H1 (cell line): ENCODE results near the gene CD4. TPM values are rescaled to one million over a fixed set of nuclear protein-coding genes. Genes with fewer than 3 reads are reported as not detected.

ENCODE experiments used
- CTCF ChIA-PET: fragments of 300-600 bp; sonication (Branson Sonifier 250); formaldehyde crosslinking; loops from one replicate; lab custom pipeline; 2021; ENCODE audit not compliant: partially characterized antibody; lab: Charles Lee
- POLR2A ChIA-PET: fragments of 300-600 bp; sonication (Branson Sonifier 250); formaldehyde crosslinking; loops from one replicate; lab custom pipeline; 2021; ENCODE audit warnings: inconsistent platforms; ENCODE audit not compliant: partially characterized antibody; lab: Charles Lee
- DNase-seq, 2 experiments: peaks; one replicate each; pipeline versions ENCODE4 v3.0.0 to v3.0.0-alpha.2; 2010 to 2022; ENCODE audit warnings: low spot score in 2 of 2, low read depth in 1 of 2, mixed read lengths in 1 of 2
- FAIRE-seq: peaks from 2 replicates; lab custom pipeline; 2011; peaks lifted over from hg19 to GRCh38; lab: Jason Lieb, UNC
- H2AFZ ChIP-seq: 2 replicates; pipeline ENCODE4 v1.8.1; 2012; ENCODE audit warnings: low read length, inconsistent platforms
- H2AK5ac ChIP-seq: 2 replicates; pipeline ENCODE4 v1.6.1; 2013; ENCODE audit warnings: low read depth, low read length
- H2BK120ac ChIP-seq: replicated peaks from 2 replicates; pipeline ENCODE3; 2013; ENCODE audit warnings: low read depth, low read length, inconsistent platforms
- H2BK12ac ChIP-seq: 2 replicates; pipeline ENCODE4 v1.6.1; 2013; ENCODE audit warnings: low read depth, low read length
- H2BK15ac ChIP-seq: 2 replicates; pipeline ENCODE4 v1.6.1; 2013; ENCODE audit warnings: low read length
- H2BK20ac ChIP-seq: 2 replicates; pipeline ENCODE4 v1.6.1; 2013; ENCODE audit warnings: low read length
- H2BK5ac ChIP-seq: 2 replicates; pipeline ENCODE4 v1.6.1; 2013; ENCODE audit warnings: low read depth, low read length
- H3K14ac ChIP-seq: 2 replicates; pipeline ENCODE4 v1.6.1; 2013; ENCODE audit warnings: inconsistent platforms; ENCODE audit not compliant: insufficient read length
- H3K18ac ChIP-seq: 2 replicates; pipeline ENCODE4 v1.6.1; 2013; ENCODE audit warnings: low read length; ENCODE audit errors: extremely low read depth
- H3K23ac ChIP-seq: 2 replicates; pipeline ENCODE4 v1.6.1; 2013; ENCODE audit warnings: inconsistent platforms; ENCODE audit not compliant: insufficient read length
- H3K23me2 ChIP-seq: 2 replicates; pipeline ENCODE4 v1.6.1; 2013; ENCODE audit warnings: low read depth, low read length
- H3K27ac ChIP-seq: 2 replicates; pipeline ENCODE4 v1.6.1; 2011; ENCODE audit warnings: low read depth, low read length, inconsistent platforms
- H3K27me3 ChIP-seq, 4 experiments: replicated peaks in 1 of 4; 1 replicate in 1 of 4; 2 replicates in 3 of 4; pipeline versions ENCODE4 v1.6.1 to v1.8.1; 2011 to 2013; ENCODE audit warnings: low read length in 3 of 4, mild to moderate bottlenecking in 3 of 4, inconsistent platforms in 2 of 4, mixed read lengths in 2 of 4, moderate library complexity in 1 of 4; ENCODE audit not compliant: control insufficient read depth in 3 of 4, insufficient read depth in 3 of 4; ENCODE audit errors: extremely low read depth in 1 of 4
- H3K36me3 ChIP-seq, 4 experiments: 2 replicates each; pipeline versions ENCODE4 v1.6.1 to v1.8.1; 2011 to 2013; ENCODE audit warnings: mild to moderate bottlenecking in 4 of 4, low read length in 3 of 4, moderate library complexity in 2 of 4, control low read depth in 1 of 4, inconsistent platforms in 1 of 4; ENCODE audit not compliant: insufficient read depth in 4 of 4, control insufficient read depth in 2 of 4
- H3K4ac ChIP-seq: replicated peaks from 2 replicates; pipeline ENCODE3; 2013; ENCODE audit warnings: low read length, low read depth, mixed read lengths, inconsistent platforms; ENCODE audit not compliant: insufficient read length
- H3K4me1 ChIP-seq, 4 experiments: replicated peaks in 1 of 4; 1 replicate in 1 of 4; 2 replicates in 3 of 4; pipeline versions ENCODE4 v1.6.1 to v1.8.1; 2011 to 2013; ENCODE audit warnings: low read length in 3 of 4, inconsistent platforms in 2 of 4, mixed read lengths in 1 of 4; ENCODE audit not compliant: insufficient read depth in 4 of 4, control insufficient read depth in 3 of 4
- H3K4me2 ChIP-seq, 2 experiments: 2 replicates each; pipeline versions ENCODE4 v1.6.1 to v1.8.1; 2011 to 2013; ENCODE audit warnings: low read depth in 2 of 2, low read length in 2 of 2, control low read depth in 1 of 2, inconsistent platforms in 1 of 2, mild to moderate bottlenecking in 1 of 2; ENCODE audit not compliant: insufficient read depth in 1 of 2
- H3K4me3 ChIP-seq, 4 experiments: fragments of 200-600, 300-600 bp in 1 of 4; sonication (generic), shearing (Covaris generic), sonication (Bioruptor Twin) in 1 of 4; 2 replicates each; pipeline versions ENCODE4 v1.5.1 to v1.8.1; 2011 to 2016; ENCODE audit warnings: low read length in 4 of 4, low read depth in 3 of 4, control low read depth in 2 of 4, inconsistent platforms in 2 of 4, mild to moderate bottlenecking in 2 of 4, mixed read lengths in 1 of 4, moderate library complexity in 1 of 4; ENCODE audit not compliant: insufficient read depth in 2 of 4; ENCODE audit errors: extremely low read depth in 1 of 4
- H3K56ac ChIP-seq: replicated peaks from 2 replicates; pipeline ENCODE3; 2013; ENCODE audit warnings: low read depth, mild to moderate bottlenecking, mixed read lengths, low read length, inconsistent platforms; ENCODE audit not compliant: insufficient read length
- H3K79me1 ChIP-seq: 2 replicates; pipeline ENCODE4 v1.6.1; 2013; ENCODE audit warnings: low read depth, low read length, control low read depth
- H3K79me2 ChIP-seq, 2 experiments: 2 replicates each; pipeline versions ENCODE4 v1.6.1 to v1.8.1; 2012 to 2013; ENCODE audit warnings: low read length in 2 of 2, mild to moderate bottlenecking in 2 of 2, inconsistent platforms in 1 of 2; ENCODE audit not compliant: insufficient read depth in 2 of 2, control insufficient read depth in 1 of 2
- H3K9ac ChIP-seq, 4 experiments: replicated peaks in 1 of 4; 1 replicate in 1 of 4; 2 replicates in 3 of 4; pipeline versions ENCODE4 v1.6.1 to v1.8.1; 2011 to 2013; ENCODE audit warnings: low read depth in 3 of 4, low read length in 3 of 4, control low read depth in 2 of 4, mild to moderate bottlenecking in 2 of 4, moderate library complexity in 2 of 4, inconsistent platforms in 1 of 4; ENCODE audit errors: extremely low read depth in 1 of 4
- H3K9me3 ChIP-seq, 2 experiments: 2 replicates each; pipeline versions ENCODE4 v1.6.1 to v1.8.1; 2012 to 2013; ENCODE audit warnings: mild to moderate bottlenecking in 2 of 2, moderate library complexity in 2 of 2, control low read depth in 1 of 2, inconsistent platforms in 1 of 2, low read depth in 1 of 2, low read length in 1 of 2, mixed read lengths in 1 of 2; ENCODE audit not compliant: insufficient read depth in 2 of 2
- H4K20me1 ChIP-seq, 2 experiments: replicated peaks in 1 of 2; 2 replicates each; pipeline versions ENCODE3 to v1.8.1; 2011 to 2013; ENCODE audit warnings: inconsistent platforms in 2 of 2, low read length in 2 of 2, mild to moderate bottlenecking in 1 of 2; ENCODE audit not compliant: insufficient read depth in 2 of 2, control insufficient read depth in 1 of 2
- H4K5ac ChIP-seq: 2 replicates; pipeline ENCODE4 v1.6.1; 2013; ENCODE audit warnings: low read length, low read depth, mixed read lengths, inconsistent platforms; ENCODE audit not compliant: insufficient read length
- H4K8ac ChIP-seq: 2 replicates; pipeline ENCODE4 v1.8.0; 2013; ENCODE audit warnings: mild to moderate bottlenecking, moderate library complexity, low read length, inconsistent platforms; ENCODE audit not compliant: insufficient read depth; ENCODE audit errors: extremely low read depth
- H4K91ac ChIP-seq: replicated peaks from 2 replicates; pipeline ENCODE3; 2013; ENCODE audit warnings: low read length, mixed read lengths, inconsistent platforms; ENCODE audit not compliant: insufficient read length
- BRCA1 ChIP-seq: IDR thresholded peaks from 2 replicates; pipeline ENCODE4 v1.6.1; 2012; ENCODE audit warnings: low read depth, low read length, improper control_type of control experiment
- EP300 ChIP-seq, 2 experiments: IDR thresholded peaks; 1 replicate in 1 of 2; 2 replicates in 1 of 2; pipeline ENCODE4 v1.6.1; 2011 to 2012; ENCODE audit warnings: low read depth in 2 of 2, low read length in 2 of 2, mild to moderate bottlenecking in 2 of 2, borderline replicate concordance in 1 of 2, inconsistent platforms in 1 of 2, moderate library complexity in 1 of 2
- KDM4A ChIP-seq: IDR thresholded peaks from one replicate; pipeline ENCODE4 v1.7.1; 2012; ENCODE audit warnings: low read depth, mild to moderate bottlenecking, moderate library complexity, low read length, inconsistent platforms; ENCODE audit not compliant: severe bottlenecking
- POLR2AphosphoS5 ChIP-seq: IDR thresholded peaks from 2 replicates; pipeline ENCODE4 v1.6.1; 2011; ENCODE audit warnings: low read depth, low read length
- RFX5 ChIP-seq: IDR thresholded peaks from 2 replicates; pipeline ENCODE4 v1.6.1; 2011; ENCODE audit warnings: low read depth, low read length, improper control_type of control experiment, borderline replicate concordance
- RXRA ChIP-seq: IDR thresholded peaks from 2 replicates; pipeline ENCODE4 v1.6.1; 2011; ENCODE audit warnings: low read depth, mild to moderate bottlenecking, low read length, moderate library complexity; ENCODE audit not compliant: insufficient read depth
- SIX5 ChIP-seq: IDR thresholded peaks from 2 replicates; pipeline ENCODE4 v1.6.1; 2011; ENCODE audit warnings: mild to moderate bottlenecking, low read depth, low read length
- SP2 ChIP-seq: IDR thresholded peaks from 2 replicates; pipeline ENCODE4 v1.6.1; 2012; ENCODE audit warnings: mild to moderate bottlenecking, low read length, inconsistent platforms
- WGBS, 2 experiments: shearing (Covaris generic) in 1 of 2; methylation state at CpG; one replicate each; pipeline versions ENCODE4 v1.1.6 to v1.1.7; 2013 to 2015; ENCODE audit warnings: low lambda C conversion rate in 2 of 2, mixed read lengths in 2 of 2, inconsistent platforms in 1 of 2, low coverage in 1 of 2, missing lambda C conversion rate in 1 of 2; ENCODE audit not compliant: insufficient replicate concordance in 2 of 2, insufficient coverage in 1 of 2, insufficient read length in 1 of 2; ENCODE audit errors: extremely low coverage in 1 of 2, missing lambda C conversion rate in 1 of 2; 5-methylcytosine and 5-hydroxymethylcytosine counted together
- polyA plus RNA-seq, 7 experiments: library from polyadenylated mRNA; depleted of rRNA in 3 of 7; stranded (reverse) in 5 of 7; unstranded in 2 of 7; fragments of >200 nt in 5 of 7; fragments of 200-250 nt in 2 of 7; gene quantifications; 1 replicate in 5 of 7; 2 replicates in 1 of 7; 4 replicates in 1 of 7; pipeline versions ENCODE4 v1.2.1 to v1.2.3, GENCODE V29; 2011 to 2013; ENCODE audit warnings: missing spikeins in 2 of 7, mixed read lengths in 2 of 7
- total RNA-seq: library from RNA; stranded (reverse); fragmentation: NEBNext Ultra II Directional; extraction: Animal tissue kit (Norgen Biotek cat#: 25700); gene quantifications from 2 replicates; pipeline ENCODE4 v1.2.1, GENCODE V29; 2021

The CD4 gene
- total and polyA plus RNA-seq, 2 of the 8 experiments (the other 6 are each of a cell fraction or from before 2014, with no cell fraction given) = 3.4 to 5.1 TPM

GRCh38 chr12:6822426-6823135 is 33.3 kb downstream of the CD4 start:
- 65% methylated on average over 6 of the region's 7 CpGs; no CpG with 5 or more reads in 1 of the 2 experiments for WGBS, 2 experiments
- peak overlapping the region; percentile 89; the same call in 1 of the 2 replicates for H2BK5ac ChIP-seq
- peak overlapping the region; percentile 55; the same call in 1 of the 2 replicates for H2BK20ac ChIP-seq
- no peak overlapping the region for H4K5ac ChIP-seq
- H2AFZ ChIP-seq = no peak overlapping the region
- peak overlapping the region; percentile 75; the same call in 1 of the 2 replicates for H2BK15ac ChIP-seq
- peaks cover 0 to 12% (median 8%) of the 10 kb centered on the region in 4 experiments; a peak in 6 of 7 replicates for H3K27me3 ChIP-seq
- H3K79me2 ChIP-seq = no peaks in the 10 kb centered on the region
- no peak overlapping the region for H3K27ac ChIP-seq
- CTCF ChIA-PET = interaction anchor here (0.8 to 23.7 kb wide), 10 partner anchors 10 to 87 kb away, joined by 3 to 532 read pairs (median 14); partner anchors contain the start of genes CD4, GNB3, LAG3 and MLF2
- H4K91ac ChIP-seq = no peak overlapping the region
- H3K79me1 ChIP-seq = no peaks in the 10 kb centered on the region; the same call in 1 of the 2 replicates
- H3K23ac ChIP-seq = no peak overlapping the region
- peaks cover 26% of the 10 kb centered on the region for H3K23me2 ChIP-seq
- TF ChIP-seq SP2 (no peak), SIX5 (no peak), BRCA1 (no peak), KDM4A (no peak), EP300 (IDR thresholded peaks at IDR 0.05; ENCODE audit: borderline replicate concordance in 1 of 2, low read depth in 2 of 2, low read length in 2 of 2) (no peak), RFX5 (no peak), RXRA (no peak), POLR2AphosphoS5 (no peak)
- H2BK120ac ChIP-seq = no peak overlapping the region
- H3K14ac ChIP-seq = no peak overlapping the region
- no peak overlapping the region; the same call in none of the 2 replicates for H3K18ac ChIP-seq
- POLR2A ChIA-PET = interaction anchor here (0.6 to 27.1 kb wide), 19 partner anchors 10 to 218 kb away, joined by 3 to 388 read pairs (median 4); partner anchors contain the start of genes CDCA3, COPS7A, GNB3 and LAG3
- no peak overlapping the region for H3K4ac ChIP-seq
- peak overlapping the region; percentile 53 to 72 (median 60); a peak in 5 of 8 replicates for H3K4me3 ChIP-seq
- H2BK12ac ChIP-seq = peak overlapping the region; percentile 75; the same call in 1 of the 2 replicates
- H3K9me3 ChIP-seq = no peaks in the 10 kb centered on the region
- no peaks in the 10 kb centered on the region for H3K36me3 ChIP-seq
- H3K9ac ChIP-seq = no peak overlapping the region
- H3K4me2 ChIP-seq = peak overlapping the region; percentile 94 to 98
- FAIRE-seq (no peak), DNase-seq (no peak)
- peak overlapping the region; percentile 26; the same call in 1 of the 2 replicates for H2AK5ac ChIP-seq
- H3K56ac ChIP-seq = no peak overlapping the region
- no peak overlapping the region for H4K8ac ChIP-seq
- H3K4me1 ChIP-seq = peaks cover 8 to 64% (median 38%) of the 10 kb centered on the region in 4 experiments
- H4K20me1 ChIP-seq = peaks cover 0 to 8% of the 10 kb centered on the region in 2 experiments
